Transverse colon (tissue), 4 donors: Measurements from ENCODE around the gene IQCK. TPM values are rescaled to one million over a fixed set of nuclear protein-coding genes. Genes with fewer than 3 reads are reported as not detected.
A peak's percentile ranks its signal among the peaks of the same experiment; 100 is the strongest.

Experiments
- DNase-seq: peaks from one replicate; pipeline ENCODE4 v3.0.0-alpha.2; 2019
- H3K27ac ChIP-seq, 4 donors: fragments of 200-600 bp; sonication (generic); 2 replicates each; pipeline ENCODE4 v1.5.1; 2016 to 2018; ENCODE audit warnings: inconsistent platforms in 4 of 4
- H3K27me3 ChIP-seq: fragments of 200-600 bp; sonication (generic); 2 replicates; pipeline ENCODE4 v1.5.1; 2017; ENCODE audit warnings: inconsistent platforms
- H3K36me3 ChIP-seq, 4 donors: fragments of 200-600 bp; sonication (generic); 2 replicates each; pipeline ENCODE4 v1.5.1; 2017 to 2019; ENCODE audit warnings: inconsistent platforms in 4 of 4
- H3K4me1 ChIP-seq, 4 donors: fragments of 200-600 bp; sonication (generic); 2 replicates each; pipeline ENCODE4 v1.5.1; 2017 to 2020; ENCODE audit warnings: inconsistent platforms in 4 of 4
- H3K4me3 ChIP-seq, 4 donors: fragments of 200-600 bp; sonication (generic); 1 replicate in 1 of 4; 2 replicates in 3 of 4; pipeline versions ENCODE4 v1.5.1 to v1.6.1; 2017 to 2019; ENCODE audit warnings: inconsistent platforms in 4 of 4
- H3K9me3 ChIP-seq, 2 donors: fragments of 200-600 bp; sonication (generic); 2 replicates each; pipeline ENCODE4 v1.5.1; 2017 to 2019; ENCODE audit warnings: inconsistent platforms in 2 of 2
- EP300 ChIP-seq: sonication (generic); formaldehyde crosslinking; IDR thresholded peaks from one replicate; pipeline ENCODE4 v1.6.1; 2017; ENCODE audit warnings: antibody characterized with exemption, low read depth
- POLR2A ChIP-seq: fragments of 450-650 bp; IDR thresholded peaks from one replicate; pipeline ENCODE4 v1.6.1; 2016; ENCODE audit warnings: antibody characterized with exemption, mild to moderate bottlenecking, moderate library complexity
- POLR2AphosphoS5 ChIP-seq, 3 donors: sonication (generic); formaldehyde crosslinking; IDR thresholded peaks; one replicate each; pipeline ENCODE4 v1.6.1; 2016; ENCODE audit warnings: antibody characterized with exemption in 3 of 3
- WGBS, 2 donors: methylation state at CpG; one replicate each; pipeline ENCODE4 v1.1.5; 2018; ENCODE audit warnings: low coverage in 1 of 2; 5-methylcytosine and 5-hydroxymethylcytosine counted together
- in situ Hi-C, 4 donors: fragments of 200-750 bp; cut with MboI; loops; one replicate each; pipeline versions ENCODE4 v1.15.0 to v1.15.1; 2017; ENCODE audit warnings: low sequenced_read_pairs in 3 of 4, low pct_ligation_motif_present in 1 of 4, low pct_unique_long_range_greater_than_20kb in 1 of 4
- intact Hi-C: fragments of 100-400 bp; cut with DNase I; formaldehyde crosslinking; loops from one replicate; pipeline ENCODE4 v1.15.1; 2023; ENCODE audit warnings: low total_unique reads
- total RNA-seq, 4 donors: library from RNA; depleted of rRNA; stranded (reverse); fragments of >200 nt; gene quantifications; one replicate each; pipeline ENCODE4 v1.1.0, GENCODE V29; 2016
- TF ChIP-seq, protein P1 (sequence below), 5 experiments: fragments of 200-600 bp in 3 of 5; fragments of 450-650 bp in 2 of 5; sonication (generic) in 3 of 5; IDR thresholded peaks; 1 replicate in 2 of 5; 2 replicates in 3 of 5; pipeline ENCODE4 v1.5.1; 2016 to 2017; ENCODE audit warnings: antibody characterized with exemption in 5 of 5, inconsistent platforms in 3 of 5, mild to moderate bottlenecking in 2 of 5, moderate library complexity in 1 of 5

The IQCK gene
- total RNA-seq, 4 donors from 2014 or later, result 8.3 to 18.2 (median 12.7) TPM

DNA sequence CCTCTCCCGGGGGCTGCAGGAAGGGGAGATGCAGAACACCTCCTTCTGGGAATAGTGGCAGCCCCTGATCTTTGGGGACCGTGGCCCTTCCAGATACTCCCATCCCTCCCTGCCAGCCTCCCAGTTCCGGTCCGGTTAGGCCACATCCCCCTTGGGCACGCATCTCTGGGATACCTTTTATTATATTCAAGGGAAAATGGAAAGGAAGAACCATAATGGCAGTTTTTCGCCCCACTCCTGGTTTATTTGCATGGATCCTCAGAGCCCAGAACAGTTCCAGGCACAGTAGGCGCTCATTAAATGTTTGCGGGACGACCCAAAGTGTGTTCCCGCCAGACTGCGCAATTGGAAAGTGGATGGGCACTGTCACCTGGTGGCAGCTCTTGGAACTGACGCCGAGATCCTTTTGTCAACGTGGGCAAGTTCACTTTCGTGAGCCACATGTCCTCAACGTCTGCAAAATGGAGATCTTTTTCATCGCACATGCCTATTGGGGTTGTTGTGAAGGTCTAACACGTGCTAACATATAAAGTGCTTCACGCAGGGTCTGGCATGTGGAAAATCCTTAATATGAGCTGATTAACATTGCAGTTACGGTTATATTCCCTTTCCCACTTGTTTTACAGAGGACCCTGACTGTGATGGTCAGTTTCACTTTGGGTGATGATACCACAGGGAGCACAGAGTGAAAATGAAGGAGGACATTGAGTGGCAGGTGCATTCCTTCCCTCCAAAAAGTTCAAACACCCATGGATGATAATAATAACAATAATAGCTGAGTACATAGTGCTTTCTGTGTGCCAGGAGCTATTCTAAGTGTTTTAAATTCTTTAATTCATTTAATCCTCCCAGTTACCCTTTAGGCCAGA, 168.2 kb downstream of the IQCK start:
- DNase-seq, result peak; percentile 79
- 7% methylated on average over 20 of the region's 20 CpGs; no CpG with 5 or more reads in 1 of the 2 donors for WGBS, 2 donors
- Histone ChIP-seq H3K9me3 (no peaks in the 10 kb centered on the region), H3K4me1 (peaks cover 6 to 28% (median 25%) of the 10 kb centered on the region in 4 donors), H3K36me3 (no peaks in the 10 kb centered on the region), H3K27me3 (peaks cover 36% of the 10 kb centered on the region), H3K27ac (no peak overlapping the region), H3K4me3 (peak overlapping the region in 2 of 4 donors; percentile 4 to 72)
- intact Hi-C loops, result loop anchor here (2.0 to 10.0 kb wide), 2 partner anchors 172 to 328 kb away; partner anchors contain the start of genes IQCK and KNOP1
- in situ Hi-C loops, result loop anchor here (5.0 to 25.0 kb wide), 4 partner anchors 174 to 322 kb away; partner anchors contain the start of genes IQCK (in 1 of the 4) and KNOP1 (in 1 of the 4)
- TF ChIP-seq, protein P1, sequence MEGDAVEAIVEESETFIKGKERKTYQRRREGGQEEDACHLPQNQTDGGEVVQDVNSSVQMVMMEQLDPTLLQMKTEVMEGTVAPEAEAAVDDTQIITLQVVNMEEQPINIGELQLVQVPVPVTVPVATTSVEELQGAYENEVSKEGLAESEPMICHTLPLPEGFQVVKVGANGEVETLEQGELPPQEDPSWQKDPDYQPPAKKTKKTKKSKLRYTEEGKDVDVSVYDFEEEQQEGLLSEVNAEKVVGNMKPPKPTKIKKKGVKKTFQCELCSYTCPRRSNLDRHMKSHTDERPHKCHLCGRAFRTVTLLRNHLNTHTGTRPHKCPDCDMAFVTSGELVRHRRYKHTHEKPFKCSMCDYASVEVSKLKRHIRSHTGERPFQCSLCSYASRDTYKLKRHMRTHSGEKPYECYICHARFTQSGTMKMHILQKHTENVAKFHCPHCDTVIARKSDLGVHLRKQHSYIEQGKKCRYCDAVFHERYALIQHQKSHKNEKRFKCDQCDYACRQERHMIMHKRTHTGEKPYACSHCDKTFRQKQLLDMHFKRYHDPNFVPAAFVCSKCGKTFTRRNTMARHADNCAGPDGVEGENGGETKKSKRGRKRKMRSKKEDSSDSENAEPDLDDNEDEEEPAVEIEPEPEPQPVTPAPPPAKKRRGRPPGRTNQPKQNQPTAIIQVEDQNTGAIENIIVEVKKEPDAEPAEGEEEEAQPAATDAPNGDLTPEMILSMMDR (IDR thresholded peaks at IDR 0.05), result peak; percentile 99 to 100 (median 100)
- TF ChIP-seq EP300, result no peak

DNA sequence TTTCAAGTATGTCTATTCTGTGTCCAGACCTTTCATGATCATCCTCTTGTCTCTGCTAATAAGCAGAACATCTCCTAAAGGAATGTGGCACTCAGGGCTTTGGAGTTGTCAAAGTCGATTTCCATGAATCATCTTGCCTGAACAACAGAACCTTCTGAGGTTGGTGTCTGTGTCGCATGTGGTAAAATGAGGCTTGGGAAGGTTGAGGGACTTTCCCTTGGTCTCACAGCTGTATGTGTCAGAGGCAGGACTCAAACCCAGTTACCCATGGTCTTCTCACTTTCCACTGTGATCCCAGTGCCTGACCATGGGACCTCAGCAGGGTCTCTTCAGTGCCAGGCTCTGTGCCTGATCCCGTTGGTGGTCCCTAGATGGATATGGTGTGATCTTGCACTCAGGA, 170.8 kb downstream of the IQCK start:
- H3K36me3 ChIP-seq, result no peaks in the 10 kb centered on the region
- H3K9me3 ChIP-seq, result no peaks in the 10 kb centered on the region
- no peak overlapping the region for H3K27ac ChIP-seq
- 73 to 91% methylated on average over 2 to 3 of the region's 3 CpGs for WGBS, 2 donors
- intact Hi-C loops (loop anchor here (10.0 kb wide), 1 partner anchor 174 kb away; the partner anchor contains the start of genes IQCK and KNOP1), in situ Hi-C loops (loop anchor here (5.0 to 25.0 kb wide), 4 partner anchors 177 to 324 kb away; partner anchors contain the start of genes IQCK (in 1 of the 4) and KNOP1 (in 1 of the 4))
- H3K27me3 ChIP-seq, result peaks cover 19% of the 10 kb centered on the region
- H3K4me1 ChIP-seq, result peaks cover 6 to 24% (median 21%) of the 10 kb centered on the region in 4 donors
- no peak overlapping the region for H3K4me3 ChIP-seq
- TF ChIP-seq, protein P1 (IDR thresholded peaks at IDR 0.05), result no peak
- TF ChIP-seq POLR2A (no peak), EP300 (no peak), POLR2AphosphoS5 (IDR thresholded peaks at IDR 0.05) (no peak)
- DNase-seq, result no peak

DNA sequence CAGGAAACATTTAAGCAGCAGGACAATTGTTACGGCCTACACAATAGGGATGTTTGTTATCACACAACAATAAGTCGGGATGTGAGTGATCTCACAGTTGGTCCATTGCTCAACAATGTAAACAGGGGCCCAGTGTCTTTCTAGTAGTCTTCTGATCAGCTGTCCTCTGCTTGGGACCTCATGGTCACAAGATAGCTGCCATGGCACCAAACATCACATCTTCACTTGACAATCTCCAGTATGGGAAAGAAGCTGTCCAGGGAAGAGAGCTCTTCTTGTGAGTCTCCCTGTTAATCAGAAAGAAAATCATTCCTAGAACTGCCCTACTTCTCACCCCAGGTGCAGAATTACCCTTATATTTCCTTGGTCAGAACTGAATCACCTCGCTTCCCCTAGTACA, 172.8 kb downstream of the IQCK start:
- WGBS, 2 donors, result 71 to 83% methylated on average over 1 to 3 of the region's 3 CpGs
- H3K9me3 ChIP-seq, result no peaks in the 10 kb centered on the region
- H3K36me3 ChIP-seq, result no peaks in the 10 kb centered on the region
- intact Hi-C loops, result no loop called here
- no peak for TF ChIP-seq POLR2AphosphoS5 (IDR thresholded peaks at IDR 0.05)
- TF ChIP-seq, protein P1 (IDR thresholded peaks at IDR 0.05), result no peak
- TF ChIP-seq POLR2A, result no peak
- TF ChIP-seq EP300, result no peak
- in situ Hi-C loops, result loop anchor here in 2 of 4 donors (10.0 to 25.0 kb wide), 2 partner anchors 179 to 494 kb away; partner anchors contain the start of genes IQCK (in 1 of the 2) and KNOP1 (in 1 of the 2)
- no peak for DNase-seq
- peaks cover 0 to 7% (median 4%) of the 10 kb centered on the region in 4 donors for H3K4me1 ChIP-seq
- H3K4me3 ChIP-seq, result no peak overlapping the region
- peaks cover 2% of the 10 kb centered on the region for H3K27me3 ChIP-seq
- H3K27ac ChIP-seq, result no peak overlapping the region

DNA sequence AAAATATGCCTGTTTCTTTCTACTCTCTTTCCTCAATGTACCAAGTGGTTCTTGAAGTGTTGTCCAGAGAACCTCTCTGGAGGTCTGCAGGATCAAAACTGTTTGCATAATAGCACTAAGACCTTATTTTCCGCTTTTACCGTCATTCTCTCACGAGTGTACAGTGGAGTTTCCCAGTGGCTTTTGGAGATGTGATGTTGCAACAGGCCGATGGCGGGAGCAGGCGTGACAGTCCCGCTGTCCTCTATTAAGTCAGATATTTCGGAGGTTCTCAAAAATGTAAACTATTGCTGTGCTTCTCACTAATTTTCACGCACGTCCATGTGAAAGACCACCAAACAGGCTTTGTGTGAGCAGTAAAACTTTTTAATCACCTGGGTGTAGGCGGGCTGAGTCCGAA, 174.8 kb downstream of the IQCK start:
- in situ Hi-C loops (loop anchor here in 2 of 4 donors (10.0 to 25.0 kb wide), 2 partner anchors 181 to 492 kb away; partner anchors contain the start of genes IQCK (in 1 of the 2) and KNOP1 (in 1 of the 2)), intact Hi-C loops (no loop called here)
- Histone ChIP-seq H3K4me3 (no peak overlapping the region), H3K27me3 (no peaks in the 10 kb centered on the region), H3K36me3 (no peaks in the 10 kb centered on the region), H3K9me3 (no peaks in the 10 kb centered on the region), H3K4me1 (no peaks in the 10 kb centered on the region), H3K27ac (no peak overlapping the region)
- no peak for DNase-seq
- 83 to 87% methylated on average over 2 to 12 of the region's 12 CpGs for WGBS, 2 donors
- TF ChIP-seq, protein P1 (IDR thresholded peaks at IDR 0.05), result no peak
- TF ChIP-seq POLR2AphosphoS5 (IDR thresholded peaks at IDR 0.05) (no peak), POLR2A (no peak), EP300 (no peak)
